ENCODE results near the gene DNAH3. TPM values are rescaled to one million over a fixed set of nuclear protein-coding genes. Genes with fewer than 3 reads are reported as not detected.

DNAH3 gene
- total and polyA plus RNA-seq, 2 of the 8 experiments (the other 6 are each of a cell fraction or from before 2014, with no cell fraction given), result 0.57 to 0.71 TPM

- no peaks in the 10 kb centered on the region for H3K9me3 ChIP-seq (ENCODE audit: insufficient read depth in 2 of 2, low read depth in 1 of 2, low read length in 1 of 2)
- POLR2A ChIA-PET (ENCODE audit: partially characterized antibody), result no interaction called here
- H3K4me2 ChIP-seq (ENCODE audit: insufficient read depth in 1 of 2, low read depth in 2 of 2, low read length in 2 of 2), result no peak overlapping the region
- FAIRE-seq, result no peak
- H3K14ac ChIP-seq (ENCODE audit: insufficient read length), result no peak overlapping the region
- no peak for DNase-seq (ENCODE audit: low read depth in 1 of 2, low spot score in 2 of 2)
- H3K27ac ChIP-seq (ENCODE audit: low read depth, low read length), result no peak overlapping the region
- H3K4me3 ChIP-seq (ENCODE audit: extremely low read depth in 1 of 4, insufficient read depth in 2 of 4, low read depth in 3 of 4, low read length in 4 of 4), result no peak overlapping the region
- no peaks in the 10 kb centered on the region for H4K20me1 ChIP-seq (replicated peaks in 1 of 2; ENCODE audit: control insufficient read depth in 1 of 2, insufficient read depth in 2 of 2, low read length in 2 of 2)
- no peak overlapping the region for H2AFZ ChIP-seq (ENCODE audit: low read length)
- H3K4ac ChIP-seq (replicated peaks; ENCODE audit: insufficient read length, low read depth, low read length), result no peak overlapping the region
- no peak overlapping the region for H3K9ac ChIP-seq (replicated peaks in 1 of 4; ENCODE audit: extremely low read depth in 1 of 4, low read depth in 3 of 4, low read length in 3 of 4)
- no peak overlapping the region for H4K91ac ChIP-seq (replicated peaks; ENCODE audit: insufficient read length, low read length)
- H3K56ac ChIP-seq (replicated peaks; ENCODE audit: insufficient read length, low read depth, low read length), result no peak overlapping the region
- no peak overlapping the region for H2BK20ac ChIP-seq (ENCODE audit: low read length)
- H3K23ac ChIP-seq (ENCODE audit: insufficient read length), result no peak overlapping the region
- no peaks in the 10 kb centered on the region for H3K79me2 ChIP-seq (ENCODE audit: control insufficient read depth in 1 of 2, insufficient read depth in 2 of 2, low read length in 2 of 2)
- TF ChIP-seq POLR2AphosphoS5 (IDR thresholded peaks at IDR 0.05; ENCODE audit: low read depth, low read length) (no peak), CTCF (IDR thresholded peaks at IDR 0.05; ENCODE audit: control extremely low read depth in 1 of 3, insufficient read depth in 1 of 3, low read depth in 1 of 3, low read length in 3 of 3) (no peak), CHD1 (IDR thresholded peaks at IDR 0.05; ENCODE audit: low read depth, low read length) (no peak), KDM1A (IDR thresholded peaks at IDR 0.05; ENCODE audit: borderline replicate concordance, low read length) (peak; percentile 78)
- H3K79me1 ChIP-seq (ENCODE audit: low read depth, low read length), result no peaks in the 10 kb centered on the region
- no peak overlapping the region for H2BK120ac ChIP-seq (replicated peaks; ENCODE audit: low read depth, low read length)
- H3K4me1 ChIP-seq (replicated peaks in 1 of 4; ENCODE audit: control insufficient read depth in 3 of 4, insufficient read depth in 4 of 4, low read length in 3 of 4), result no peaks in the 10 kb centered on the region
- no peaks in the 10 kb centered on the region for H3K27me3 ChIP-seq (replicated peaks in 1 of 4; ENCODE audit: control insufficient read depth in 3 of 4, extremely low read depth in 1 of 4, insufficient read depth in 3 of 4, low read length in 3 of 4)
- H4K5ac ChIP-seq (ENCODE audit: insufficient read length, low read depth, low read length), result no peak overlapping the region
- H4K8ac ChIP-seq (ENCODE audit: extremely low read depth, insufficient read depth, low read length), result no peak overlapping the region
- 81% methylated on average over 3 of the region's 3 CpGs; no CpG with 5 or more reads in 1 of the 2 experiments for WGBS, 2 experiments (ENCODE audit: extremely low coverage in 1 of 2, insufficient coverage in 1 of 2, insufficient read length in 1 of 2, insufficient replicate concordance in 2 of 2, low coverage in 1 of 2, low lambda C conversion rate in 2 of 2, missing lambda C conversion rate in 1 of 2)
- no peak overlapping the region for H2BK5ac ChIP-seq (ENCODE audit: low read depth, low read length)
- no peaks in the 10 kb centered on the region for H3K23me2 ChIP-seq (ENCODE audit: low read depth, low read length)
- no peak overlapping the region for H2AK5ac ChIP-seq (ENCODE audit: low read depth, low read length)
- H3K36me3 ChIP-seq (ENCODE audit: control insufficient read depth in 2 of 4, insufficient read depth in 4 of 4, low read length in 3 of 4), result no peaks in the 10 kb centered on the region
- no peak overlapping the region for H2BK15ac ChIP-seq (ENCODE audit: low read length)
- no peak overlapping the region for H2BK12ac ChIP-seq (ENCODE audit: low read depth, low read length)
- H3K18ac ChIP-seq (ENCODE audit: extremely low read depth, low read length), result no peak overlapping the region
- CTCF ChIA-PET (ENCODE audit: partially characterized antibody), result interaction anchor here (0.6 to 1.3 kb wide), 3 partner anchors 182 to 1947 kb away, joined by 3 to 6 read pairs (median 4); no protein-coding TSS in a partner anchor
Observed at GRCh38 chr16:21033264-21033663, 117.4 kb downstream of the DNAH3 start.

Measured in H1 (cell line).